Urothelium cell line (cell line): ENCODE data around the gene NEDD8.
A peak's percentile ranks its signal among the peaks of the same experiment; 100 is the strongest.
"Not testable (repeated sequence)": the region's sequence is repeated elsewhere in the genome, so short reads cannot be mapped to it uniquely, and the experiment has no call there.

ENCODE experiments used
- DNase-seq: peaks from one replicate; pipeline ENCODE4 v3.0.0; 2011; ENCODE audit warnings: low spot score, mixed read lengths
- FAIRE-seq: peaks from 2 replicates; lab custom pipeline; 2011; peaks lifted over from hg19 to GRCh38; lab: Jason Lieb, UNC

NEDD8 gene

GRCh38 chr14:24250354-24250753, 18.2 kb upstream of the NEDD8 start:
- no peak for DNase-seq
- FAIRE-seq: no peak

GRCh38 chr14:24249230-24250021, 17.3 kb upstream of the NEDD8 start:
- FAIRE-seq: no peak

GRCh38 chr14:24247422-24247821, 15.3 kb upstream of the NEDD8 start:
- DNase-seq (no peak), FAIRE-seq (no peak)

More at GRCh38 chr14:24249230-24250021, 17.3 kb upstream of the NEDD8 start:
- no peak for DNase-seq

- DNase-seq (no peak), FAIRE-seq (no peak)
Observed at GRCh38 chr14:24246765-24247212, 14.6 kb upstream of the NEDD8 start.

GRCh38 chr14:24245350-24245749, 13.2 kb upstream of the NEDD8 start:
- not testable (repeated sequence) for FAIRE-seq, DNase-seq

GRCh38 chr14:24243336-24243836, 11.2 kb upstream of the NEDD8 start:
- FAIRE-seq: no peak

GRCh38 chr14:24241829-24242443, 9.8 kb upstream of the NEDD8 start:
- peak; percentile 97 for DNase-seq
- FAIRE-seq: no peak

More at GRCh38 chr14:24243336-24243836, 11.2 kb upstream of the NEDD8 start:
- DNase-seq: peak; percentile 27

GRCh38 chr14:24240110-24240918, 8.1 kb upstream of the NEDD8 start:
- FAIRE-seq (no peak), DNase-seq (no peak)

- FAIRE-seq: no peak
Observed at GRCh38 chr14:24238527-24239037, 6.4 kb upstream of the NEDD8 start.

GRCh38 chr14:24238123-24238522, 6.0 kb upstream of the NEDD8 start:
- DNase-seq (no peak), FAIRE-seq (no peak)

More at GRCh38 chr14:24238527-24239037, 6.4 kb upstream of the NEDD8 start:
- DNase-seq: no peak

GRCh38 chr14:24237463-24237955, 5.3 kb upstream of the NEDD8 start:
- FAIRE-seq: no peak

GRCh38 chr14:24236689-24237462, 4.7 kb upstream of the NEDD8 start:
- no peak for DNase-seq
- FAIRE-seq: no peak

More at GRCh38 chr14:24237463-24237955, 5.3 kb upstream of the NEDD8 start:
- DNase-seq: no peak

- no peak for DNase-seq
- FAIRE-seq: no peak
Observed at GRCh38 chr14:24235804-24236688, 3.9 kb upstream of the NEDD8 start.

GRCh38 chr14:24234095-24235005, 2.2 kb upstream of the NEDD8 start:
- FAIRE-seq: no peak
- no peak for DNase-seq

GRCh38 chr14:24233538-24233866, 1.3 kb upstream of the NEDD8 start:
- DNase-seq (no peak), FAIRE-seq (no peak)

- FAIRE-seq: no peak
- peak; percentile 73 for DNase-seq
Observed at GRCh38 chr14:24232645-24233537, 724 bp upstream of the NEDD8 start, which contains the start of gene GMPR2. Gene GMPR2, plus strand, starts transcription at chr14:24232929. Its CDS starts 325 bp downstream, at chr14:24233254.
